SH-SY5Y (cell line): Measurements from ENCODE around the gene UBE2D4.

Experiments
- GATA2 ChIP-seq: IDR thresholded peaks from 2 replicates; pipeline ENCODE4 v1.6.1; 2011; ENCODE audit warnings: mild to moderate bottlenecking, low read depth, low read length
- GATA3 ChIP-seq: IDR thresholded peaks from 2 replicates; pipeline ENCODE4 v1.6.1; 2011; ENCODE audit warnings: low read depth, mild to moderate bottlenecking, low read length, moderate library complexity

GRCh38 chr7:43902542-43903054 is 23.6 kb upstream of the UBE2D4 start:
- TF ChIP-seq GATA2 = no peak
- TF ChIP-seq GATA3 = no peak
